Neural crest cell (in vitro differentiated cells): ENCODE results near the gene PRRC2B. TPM values are rescaled to one million over a fixed set of nuclear protein-coding genes. Genes with fewer than 3 reads are reported as not detected.

Experiments
- DNase-seq: peaks from one replicate; pipeline ENCODE4 v3.0.0; 2021; ENCODE audit warnings: low read depth, mixed read lengths, low spot score
- H3K27ac Mint-ChIP-seq: one replicate; pipeline ENCODE4 v1.8.0; 2021; ENCODE audit warnings: mild to moderate bottlenecking, mixed read lengths; ENCODE audit not compliant: unreplicated experiment
- H3K27me3 Mint-ChIP-seq: 2 replicates; pipeline ENCODE4 v1.8.0; 2021; ENCODE audit warnings: low read depth, mild to moderate bottlenecking, mixed read lengths
- H3K36me3 Mint-ChIP-seq: 2 replicates; pipeline ENCODE4 v1.8.0; 2021; ENCODE audit warnings: low read depth, mild to moderate bottlenecking, mixed read lengths
- H3K4me1 Mint-ChIP-seq: 2 replicates; pipeline ENCODE4 v1.8.0; 2021; ENCODE audit warnings: mixed read lengths
- H3K4me3 Mint-ChIP-seq: one replicate; pipeline ENCODE4 v1.8.0; 2021; ENCODE audit warnings: mild to moderate bottlenecking, mixed read lengths
- H3K9me3 Mint-ChIP-seq: 2 replicates; pipeline ENCODE4 v1.8.0; 2021; ENCODE audit warnings: mixed read lengths
- total RNA-seq: library from RNA; stranded (reverse); gene quantifications from 2 replicates; pipeline ENCODE4 v1.2.1, GENCODE V29; 2021
- TF ChIP-seq, protein P1 (sequence below): fragments of 200-600 bp; sonication (generic); conservative IDR thresholded peaks from 2 replicates; pipeline ENCODE4 v1.5.0; 2021; ENCODE audit warnings: antibody characterized with exemption, mild to moderate bottlenecking

Gene PRRC2B
- total RNA-seq, 1 donor from 2014 or later = 349 TPM

DNA sequence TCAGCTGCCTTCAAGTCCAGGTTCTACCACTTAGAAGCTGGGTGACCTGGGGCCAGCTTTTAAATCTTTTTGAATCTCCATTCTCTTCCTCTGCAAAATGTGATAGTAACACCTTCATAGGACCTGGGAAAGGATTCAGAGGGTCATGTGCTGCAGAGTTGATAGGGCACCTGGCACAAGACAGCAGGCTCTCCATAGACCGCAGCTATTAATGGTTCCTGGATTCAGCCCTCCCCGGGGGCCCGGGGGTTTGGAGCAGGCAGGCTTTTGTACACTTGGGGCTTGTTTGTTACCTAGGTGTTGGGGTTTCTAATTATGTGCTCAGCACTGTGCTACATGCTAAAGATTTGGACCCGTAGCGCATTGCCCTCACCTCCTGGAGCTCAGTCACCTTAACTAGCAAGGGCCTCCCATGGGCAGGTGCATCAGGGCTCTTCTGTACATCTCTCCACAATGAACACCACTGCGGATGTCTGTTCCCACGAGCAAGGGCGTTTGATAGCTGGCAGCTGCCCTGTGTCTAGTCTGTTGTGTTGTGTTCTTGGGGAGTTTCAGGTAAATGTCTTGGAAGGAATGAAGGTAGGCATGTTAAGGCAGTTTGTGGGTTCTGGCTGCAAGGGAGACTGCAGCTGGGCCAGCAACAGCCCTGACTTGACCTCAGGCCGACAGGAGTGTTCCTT is 12.1 kb downstream of the PRRC2B start:
- TF ChIP-seq, protein P1, sequence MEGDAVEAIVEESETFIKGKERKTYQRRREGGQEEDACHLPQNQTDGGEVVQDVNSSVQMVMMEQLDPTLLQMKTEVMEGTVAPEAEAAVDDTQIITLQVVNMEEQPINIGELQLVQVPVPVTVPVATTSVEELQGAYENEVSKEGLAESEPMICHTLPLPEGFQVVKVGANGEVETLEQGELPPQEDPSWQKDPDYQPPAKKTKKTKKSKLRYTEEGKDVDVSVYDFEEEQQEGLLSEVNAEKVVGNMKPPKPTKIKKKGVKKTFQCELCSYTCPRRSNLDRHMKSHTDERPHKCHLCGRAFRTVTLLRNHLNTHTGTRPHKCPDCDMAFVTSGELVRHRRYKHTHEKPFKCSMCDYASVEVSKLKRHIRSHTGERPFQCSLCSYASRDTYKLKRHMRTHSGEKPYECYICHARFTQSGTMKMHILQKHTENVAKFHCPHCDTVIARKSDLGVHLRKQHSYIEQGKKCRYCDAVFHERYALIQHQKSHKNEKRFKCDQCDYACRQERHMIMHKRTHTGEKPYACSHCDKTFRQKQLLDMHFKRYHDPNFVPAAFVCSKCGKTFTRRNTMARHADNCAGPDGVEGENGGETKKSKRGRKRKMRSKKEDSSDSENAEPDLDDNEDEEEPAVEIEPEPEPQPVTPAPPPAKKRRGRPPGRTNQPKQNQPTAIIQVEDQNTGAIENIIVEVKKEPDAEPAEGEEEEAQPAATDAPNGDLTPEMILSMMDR = no peak
- no peaks in the 10 kb centered on the region for H3K9me3 Mint-ChIP-seq

GRCh38 chr9:131406563-131407436 is 12.9 kb downstream of the PRRC2B start:
- no peak for DNase-seq
- peak overlapping the region; percentile 61 for H3K4me3 Mint-ChIP-seq
- H3K27ac Mint-ChIP-seq = peak overlapping the region; percentile 29
- no peaks in the 10 kb centered on the region for H3K36me3 Mint-ChIP-seq
- TF ChIP-seq, protein P1 = no peak
- no peaks in the 10 kb centered on the region for H3K27me3 Mint-ChIP-seq
- peaks cover 77% of the 10 kb centered on the region for H3K4me1 Mint-ChIP-seq
- H3K9me3 Mint-ChIP-seq = no peaks in the 10 kb centered on the region

More for the DNA sequence above, 12.1 kb downstream of the PRRC2B start:
- Mint-ChIP-seq H3K36me3 (no peaks in the 10 kb centered on the region), H3K27me3 (no peaks in the 10 kb centered on the region), H3K4me3 (peak overlapping the region; percentile 50), H3K27ac (no peak overlapping the region), H3K4me1 (peaks cover 81% of the 10 kb centered on the region)
- no peak for DNase-seq

DNA sequence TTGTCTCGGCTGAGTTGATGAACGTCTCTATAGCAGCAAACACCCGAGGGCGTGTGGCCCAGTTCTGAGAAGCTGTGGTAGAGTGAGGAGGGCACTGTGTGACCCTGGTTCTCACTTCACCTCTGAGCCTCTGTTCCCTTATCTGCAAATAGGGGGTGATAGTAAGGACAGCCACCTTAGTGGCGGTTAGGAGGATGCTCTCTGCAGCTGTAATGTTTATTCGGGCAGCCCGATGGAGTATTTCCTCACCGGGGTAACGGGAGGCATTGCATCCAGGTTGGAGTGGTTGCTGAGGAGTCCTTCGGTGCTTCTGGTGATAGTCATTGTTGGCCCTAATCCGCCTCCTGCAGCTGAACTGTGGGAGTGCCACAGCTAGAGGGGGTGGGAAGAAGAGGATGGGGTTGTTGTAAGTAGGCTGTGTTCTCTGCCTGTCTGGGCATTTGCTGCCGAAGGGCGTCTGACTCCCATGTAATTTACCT is 13.9 kb downstream of the PRRC2B start:
- peak overlapping the region; percentile 61 for H3K4me3 Mint-ChIP-seq
- H3K27ac Mint-ChIP-seq = peak overlapping the region; percentile 29
- H3K36me3 Mint-ChIP-seq = peaks cover 4% of the 10 kb centered on the region
- peaks cover 73% of the 10 kb centered on the region for H3K4me1 Mint-ChIP-seq
- TF ChIP-seq, protein P1 = no peak
- no peaks in the 10 kb centered on the region for H3K27me3 Mint-ChIP-seq
- no peaks in the 10 kb centered on the region for H3K9me3 Mint-ChIP-seq
- DNase-seq = no peak

DNA sequence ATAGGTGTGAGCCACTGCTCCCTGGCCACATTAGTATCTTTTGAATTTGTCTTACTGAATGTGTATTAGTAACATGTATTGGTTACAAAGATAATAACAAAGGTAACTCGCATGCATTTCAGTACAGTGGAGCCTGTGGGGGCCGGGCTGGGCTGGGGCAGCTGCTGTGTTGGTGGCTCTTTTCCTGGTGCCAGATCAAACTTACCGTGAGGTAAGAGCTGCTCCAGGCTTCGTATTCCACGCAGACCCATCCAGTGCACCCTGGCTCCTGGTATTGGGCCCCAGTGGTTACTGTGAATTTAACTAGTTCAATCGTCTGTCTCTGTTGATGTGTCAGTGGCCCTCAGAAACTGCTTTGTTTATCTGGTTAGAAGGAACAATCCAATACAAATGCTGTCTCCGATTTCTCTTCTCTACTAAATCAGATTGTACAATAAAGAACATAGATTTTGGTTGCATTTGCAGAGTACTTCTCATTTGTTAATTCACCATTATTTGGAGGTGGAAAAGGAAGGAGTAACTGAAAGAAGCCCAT is 15.6 kb downstream of the PRRC2B start:
- peak overlapping the region; percentile 17 for H3K27ac Mint-ChIP-seq

GRCh38 chr9:131410044-131410491 is 16.2 kb downstream of the PRRC2B start:
- DNase-seq = no peak
- TF ChIP-seq, protein P1 = no peak
- Mint-ChIP-seq H3K27ac (no peak overlapping the region), H3K9me3 (peaks cover 3% of the 10 kb centered on the region), H3K27me3 (peaks cover 4% of the 10 kb centered on the region), H3K36me3 (peaks cover 16% of the 10 kb centered on the region), H3K4me3 (no peak overlapping the region), H3K4me1 (peaks cover 62% of the 10 kb centered on the region)

More for the DNA sequence above, 15.6 kb downstream of the PRRC2B start:
- peaks cover 12% of the 10 kb centered on the region for H3K36me3 Mint-ChIP-seq
- H3K4me1 Mint-ChIP-seq = peaks cover 67% of the 10 kb centered on the region
- TF ChIP-seq, protein P1 = no peak
- peaks cover 3% of the 10 kb centered on the region for H3K9me3 Mint-ChIP-seq
- peaks cover 4% of the 10 kb centered on the region for H3K27me3 Mint-ChIP-seq
- no peak for DNase-seq
- no peak overlapping the region for H3K4me3 Mint-ChIP-seq
